Neural crest cell (in vitro differentiated cells): ENCODE data around the gene PLEKHG4. TPM values are rescaled to one million over a fixed set of nuclear protein-coding genes. Genes with fewer than 3 reads are reported as not detected.

Source experiments
- DNase-seq: peaks from one replicate; pipeline ENCODE4 v3.0.0; 2021; ENCODE audit warnings: low read depth, mixed read lengths, low spot score
- H3K27ac Mint-ChIP-seq: one replicate; pipeline ENCODE4 v1.8.0; 2021; ENCODE audit warnings: mild to moderate bottlenecking, mixed read lengths; ENCODE audit not compliant: unreplicated experiment
- H3K27me3 Mint-ChIP-seq: 2 replicates; pipeline ENCODE4 v1.8.0; 2021; ENCODE audit warnings: low read depth, mild to moderate bottlenecking, mixed read lengths
- H3K36me3 Mint-ChIP-seq: 2 replicates; pipeline ENCODE4 v1.8.0; 2021; ENCODE audit warnings: low read depth, mild to moderate bottlenecking, mixed read lengths
- H3K4me1 Mint-ChIP-seq: 2 replicates; pipeline ENCODE4 v1.8.0; 2021; ENCODE audit warnings: mixed read lengths
- H3K4me3 Mint-ChIP-seq: one replicate; pipeline ENCODE4 v1.8.0; 2021; ENCODE audit warnings: mild to moderate bottlenecking, mixed read lengths
- H3K9me3 Mint-ChIP-seq: 2 replicates; pipeline ENCODE4 v1.8.0; 2021; ENCODE audit warnings: mixed read lengths
- CTCF ChIP-seq: fragments of 200-600 bp; sonication (generic); conservative IDR thresholded peaks from 2 replicates; pipeline ENCODE4 v1.5.0; 2021; ENCODE audit warnings: antibody characterized with exemption, mild to moderate bottlenecking
- total RNA-seq: library from RNA; stranded (reverse); gene quantifications from 2 replicates; pipeline ENCODE4 v1.2.1, GENCODE V29; 2021

PLEKHG4 gene
- total RNA-seq, 1 donor from 2014 or later, result 4.0 TPM

GRCh38 chr16:67284699-67285646 lies 5.6 kb downstream of the PLEKHG4 start:
- TF ChIP-seq CTCF, result peak; percentile 54
- Mint-ChIP-seq H3K9me3 (no peaks in the 10 kb centered on the region), H3K4me1 (no peaks in the 10 kb centered on the region), H3K4me3 (no peak overlapping the region), H3K36me3 (no peaks in the 10 kb centered on the region), H3K27me3 (no peaks in the 10 kb centered on the region), H3K27ac (no peak overlapping the region)
- DNase-seq, result peak; percentile 26

- Mint-ChIP-seq H3K4me3 (no peak overlapping the region), H3K27me3 (no peaks in the 10 kb centered on the region), H3K27ac (no peak overlapping the region), H3K9me3 (no peaks in the 10 kb centered on the region), H3K4me1 (no peaks in the 10 kb centered on the region), H3K36me3 (no peaks in the 10 kb centered on the region)
- DNase-seq, result no peak
- no peak for TF ChIP-seq CTCF
Observed at GRCh38 chr16:67286441-67287235, 7.3 kb downstream of the PLEKHG4 start.

- no peaks in the 10 kb centered on the region for H3K36me3 Mint-ChIP-seq
- no peak overlapping the region for H3K27ac Mint-ChIP-seq
- no peak for TF ChIP-seq CTCF
- no peaks in the 10 kb centered on the region for H3K9me3 Mint-ChIP-seq
- DNase-seq, result no peak
- no peak overlapping the region for H3K4me3 Mint-ChIP-seq
- H3K27me3 Mint-ChIP-seq, result peaks cover 2% of the 10 kb centered on the region
- H3K4me1 Mint-ChIP-seq, result no peaks in the 10 kb centered on the region
Observed at GRCh38 chr16:67287960-67288359, 8.6 kb downstream of the PLEKHG4 start.

GRCh38 chr16:67291461-67291860 lies 12.1 kb downstream of the PLEKHG4 start:
- H3K27ac Mint-ChIP-seq, result no peak overlapping the region
- H3K4me3 Mint-ChIP-seq, result no peak overlapping the region
- H3K4me1 Mint-ChIP-seq, result no peaks in the 10 kb centered on the region
- DNase-seq, result no peak
- TF ChIP-seq CTCF, result no peak
- H3K27me3 Mint-ChIP-seq, result peaks cover 11% of the 10 kb centered on the region
- no peaks in the 10 kb centered on the region for H3K36me3 Mint-ChIP-seq
- no peaks in the 10 kb centered on the region for H3K9me3 Mint-ChIP-seq

DNA sequence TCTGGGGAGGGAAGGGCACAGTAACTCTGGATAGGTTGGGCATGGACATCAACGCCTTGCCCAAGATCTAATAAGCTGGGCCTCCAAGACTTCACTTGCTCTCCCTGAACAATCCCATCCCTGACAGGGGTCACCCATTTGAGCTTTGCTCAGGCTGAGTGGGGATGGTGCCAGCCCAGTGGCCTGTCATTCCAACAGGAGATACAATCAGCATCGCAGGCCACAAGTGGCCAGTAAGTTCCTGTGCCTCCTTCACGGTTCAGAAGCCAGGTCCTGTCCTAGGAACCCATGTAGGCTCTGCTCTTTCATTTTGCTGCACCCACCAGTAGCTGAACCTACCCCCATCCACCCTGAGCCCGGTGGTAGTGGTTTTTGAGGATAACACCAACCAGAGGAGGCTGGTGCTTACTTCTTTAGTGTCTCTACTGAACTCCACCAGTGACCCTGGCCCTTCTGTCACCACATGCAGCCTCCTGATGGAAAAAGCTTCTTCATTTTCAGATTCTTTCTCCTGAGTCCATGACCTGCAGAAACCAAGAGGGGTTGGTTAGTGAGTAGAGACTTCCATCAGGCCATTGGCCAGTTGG lies 14.9 kb downstream of the PLEKHG4 start:
- no peak overlapping the region for H3K4me3 Mint-ChIP-seq
- peaks cover 13% of the 10 kb centered on the region for H3K27me3 Mint-ChIP-seq
- no peaks in the 10 kb centered on the region for H3K36me3 Mint-ChIP-seq
- no peaks in the 10 kb centered on the region for H3K4me1 Mint-ChIP-seq
- H3K9me3 Mint-ChIP-seq, result no peaks in the 10 kb centered on the region
- TF ChIP-seq CTCF, result no peak
- no peak overlapping the region for H3K27ac Mint-ChIP-seq
- DNase-seq, result no peak
